Calu3 (cell line): ENCODE data around the gene ITGB1. TPM values are rescaled to one million over a fixed set of nuclear protein-coding genes. Genes with fewer than 3 reads are reported as not detected.
A peak's percentile ranks its signal among the peaks of the same experiment; 100 is the strongest.

Experiments used
- BruUV-seq: library from RNA; stranded (reverse); fragments of 400-500 nt; replicated peaks from 2 replicates; lab custom pipeline; 2021; lab: Mats Ljungman, UMichigan
- CTCF ChIA-PET: fragments of 300-600 bp; sonication (Branson Sonifier 250); formaldehyde crosslinking; loops from one replicate; lab custom pipeline; 2022; ENCODE audit warnings: antibody characterized with exemption; lab: Charles Lee
- DNase-seq: peaks from one replicate; pipeline ENCODE4 v3.0.0; 2022
- H3K27ac Mint-ChIP-seq: one replicate; pipeline ENCODE4 v1.8.0; 2022; ENCODE audit warnings: mixed read lengths; ENCODE audit not compliant: unreplicated experiment
- H3K27me3 Mint-ChIP-seq: one replicate; pipeline ENCODE4 v1.8.0; 2022; ENCODE audit warnings: mixed read lengths; ENCODE audit not compliant: unreplicated experiment
- H3K36me3 Mint-ChIP-seq: one replicate; pipeline ENCODE4 v1.8.0; 2022; ENCODE audit warnings: mild to moderate bottlenecking, moderate library complexity, mixed read lengths; ENCODE audit not compliant: insufficient read depth, unreplicated experiment
- H3K4me1 Mint-ChIP-seq: one replicate; pipeline ENCODE4 v1.8.0; 2022; ENCODE audit warnings: mild to moderate bottlenecking, low read depth, mixed read lengths; ENCODE audit not compliant: unreplicated experiment
- H3K4me3 Mint-ChIP-seq: one replicate; pipeline ENCODE4 v1.8.0; 2022; ENCODE audit warnings: mild to moderate bottlenecking, low read depth, moderate library complexity, mixed read lengths; ENCODE audit not compliant: unreplicated experiment
- H3K9me3 Mint-ChIP-seq: one replicate; pipeline ENCODE4 v1.8.0; 2022; ENCODE audit warnings: low read depth, mixed read lengths; ENCODE audit not compliant: unreplicated experiment
- CTCF ChIP-seq: fragments of 200-600 bp; IDR thresholded peaks from one replicate; pipeline ENCODE4 v1.8.0; 2022; ENCODE audit warnings: antibody characterized with exemption; ENCODE audit not compliant: unreplicated experiment
- intact Hi-C: fragments of 100-400 bp; cut with micrococcal nuclease; formaldehyde crosslinking; loops from one replicate; pipeline ENCODE4 v1.10.0; 2022; ENCODE audit not compliant: unreplicated experiment
- total RNA-seq: library from RNA; stranded (reverse); gene quantifications from 2 replicates; pipeline ENCODE4 v1.2.3, GENCODE V29; 2022

Gene ITGB1
- total RNA-seq, 1 experiment from 2014 or later: 1,455 TPM

GRCh38 chr10:32947586-32947985, 10.4 kb downstream of the ITGB1 start:
- Mint-ChIP-seq H3K4me1 (peaks cover 63% of the 10 kb centered on the region), H3K36me3 (peaks cover 94% of the 10 kb centered on the region), H3K4me3 (no peak overlapping the region), H3K27ac (peak overlapping the region; percentile 97), H3K9me3 (no peaks in the 10 kb centered on the region), H3K27me3 (no peaks in the 10 kb centered on the region)
- DNase-seq: no peak
- intact Hi-C loops: no loop called here
- BruUV-seq: no TSS peak
- CTCF ChIA-PET: interaction anchor here (1.0 kb wide), 1 partner anchor 12 kb away, joined by 7 read pairs; no protein-coding TSS in a partner anchor
- TF ChIP-seq CTCF: no peak

GRCh38 chr10:32946108-32946507, 11.9 kb downstream of the ITGB1 start:
- H3K4me3 Mint-ChIP-seq: peak overlapping the region; percentile 54
- peaks cover 61% of the 10 kb centered on the region for H3K4me1 Mint-ChIP-seq
- no peaks in the 10 kb centered on the region for H3K9me3 Mint-ChIP-seq
- intact Hi-C loops: no loop called here
- no TSS peak for BruUV-seq
- peaks cover 93% of the 10 kb centered on the region for H3K36me3 Mint-ChIP-seq
- peak overlapping the region; percentile 88 for H3K27ac Mint-ChIP-seq
- H3K27me3 Mint-ChIP-seq: no peaks in the 10 kb centered on the region
- TF ChIP-seq CTCF: no peak
- DNase-seq: no peak
- CTCF ChIA-PET: no interaction called here

GRCh38 chr10:32943854-32944661, 14.0 kb downstream of the ITGB1 start:
- H3K4me3 Mint-ChIP-seq: peak overlapping the region; percentile 71
- no peak for TF ChIP-seq CTCF
- DNase-seq: peak; percentile 81
- peaks cover 93% of the 10 kb centered on the region for H3K36me3 Mint-ChIP-seq
- H3K9me3 Mint-ChIP-seq: no peaks in the 10 kb centered on the region
- no peaks in the 10 kb centered on the region for H3K27me3 Mint-ChIP-seq
- H3K4me1 Mint-ChIP-seq: peaks cover 65% of the 10 kb centered on the region
- intact Hi-C loops: loop anchor here (5.0 kb wide), 1 partner anchor 37 kb away; no protein-coding TSS in a partner anchor
- CTCF ChIA-PET: interaction anchor here (0.9 to 1.6 kb wide), 5 partner anchors 10 to 65 kb away, joined by 3 to 7 read pairs (median 3); no protein-coding TSS in a partner anchor
- BruUV-seq: no TSS peak
- H3K27ac Mint-ChIP-seq: peak overlapping the region; percentile 91

- Mint-ChIP-seq H3K27ac (peak overlapping the region; percentile 91), H3K9me3 (no peaks in the 10 kb centered on the region), H3K4me1 (peaks cover 67% of the 10 kb centered on the region), H3K27me3 (no peaks in the 10 kb centered on the region), H3K4me3 (peak overlapping the region; percentile 71), H3K36me3 (peaks cover 93% of the 10 kb centered on the region)
- intact Hi-C loops: loop anchor here (5.0 kb wide), 1 partner anchor 36 kb away; no protein-coding TSS in a partner anchor
- CTCF ChIA-PET: interaction anchor here (1.0 to 1.6 kb wide), 2 partner anchors 11 to 66 kb away, joined by 3 to 6 read pairs; no protein-coding TSS in a partner anchor
- no peak for DNase-seq
- TF ChIP-seq CTCF: no peak
- BruUV-seq: TSS peak; percentile 9
Observed at GRCh38 chr10:32943395-32943794, 14.6 kb downstream of the ITGB1 start.
